SK-N-SH treated with all-trans-retinoic acid at 6 μM for 48 hours (cell line): ENCODE measurements around the gene NSUN2.
"Not testable (repeated sequence)": the region's sequence is repeated elsewhere in the genome, so short reads cannot be mapped to it uniquely, and the experiment has no call there.

Experiments
- ATAC-seq: fragments of 200-7000 bp; cut with Tn5 transposase; 3 replicates; pipeline ENCODE4 v1.9.1; 2020; ENCODE audit warnings: mild to moderate bottlenecking, moderate library complexity
- ARNTL ChIP-seq: fragments of 450-650 bp; formaldehyde crosslinking; IDR thresholded peaks from 2 replicates; pipeline ENCODE4 v1.5.0; 2020; ENCODE audit warnings: low read depth, mild to moderate bottlenecking, moderate library complexity, borderline replicate concordance
- BACH2 ChIP-seq: fragments of 250-450 bp; sonication (Bioruptor Pico); IDR thresholded peaks from 2 replicates; pipeline ENCODE4 v1.9.0; 2021; ENCODE audit warnings: mild to moderate bottlenecking, borderline replicate concordance
- CSDC2 ChIP-seq: fragments of 250-450 bp; sonication (Bioruptor Pico); IDR thresholded peaks from 2 replicates; pipeline ENCODE4 v1.5.0; 2020; ENCODE audit warnings: mild to moderate bottlenecking, moderate library complexity
- ESRRG ChIP-seq: fragments of 250-450 bp; sonication (Bioruptor Pico); IDR thresholded peaks from 2 replicates; pipeline ENCODE4 v1.6.1; 2021; ENCODE audit warnings: mild to moderate bottlenecking
- GLIS3 ChIP-seq: fragments of 250-450 bp; sonication (Bioruptor Pico); IDR thresholded peaks from 2 replicates; pipeline ENCODE4 v1.5.0; 2020; ENCODE audit warnings: mild to moderate bottlenecking, moderate library complexity
- PPARA ChIP-seq: fragments of 250-450 bp; sonication (Bioruptor Pico); IDR thresholded peaks from 2 replicates; pipeline ENCODE4 v1.5.0; 2020; ENCODE audit warnings: mild to moderate bottlenecking, borderline replicate concordance
- RARB ChIP-seq: fragments of 250-450 bp; sonication (Bioruptor Pico); IDR thresholded peaks from 2 replicates; pipeline ENCODE4 v1.8.0; 2021; ENCODE audit warnings: mild to moderate bottlenecking, moderate library complexity
- SNAI2 ChIP-seq: fragments of 250-450 bp; sonication (Bioruptor Pico); IDR thresholded peaks from 2 replicates; pipeline ENCODE4 v1.5.0; 2020; ENCODE audit warnings: mild to moderate bottlenecking, moderate library complexity
- TCF4 ChIP-seq: fragments of 250-450 bp; sonication (Bioruptor Pico); IDR thresholded peaks from 2 replicates; pipeline ENCODE4 v1.8.0; 2021; ENCODE audit warnings: mild to moderate bottlenecking, moderate library complexity, borderline replicate concordance
- TOX ChIP-seq: fragments of 250-450 bp; sonication (Bioruptor Pico); IDR thresholded peaks from 2 replicates; pipeline ENCODE4 v1.8.0; 2021; ENCODE audit warnings: mild to moderate bottlenecking, moderate library complexity, borderline replicate concordance
- ZC3H10 ChIP-seq: fragments of 250-450 bp; sonication (Bioruptor Pico); IDR thresholded peaks from 2 replicates; pipeline ENCODE4 v1.5.1; 2021; ENCODE audit warnings: mild to moderate bottlenecking, moderate library complexity
- ZFP3 ChIP-seq: fragments of 250-450 bp; sonication (Bioruptor Pico); IDR thresholded peaks from 2 replicates; pipeline ENCODE4 v1.5.0; 2020; ENCODE audit warnings: mild to moderate bottlenecking, moderate library complexity
- ZFP30 ChIP-seq: fragments of 450-650 bp; formaldehyde crosslinking; IDR thresholded peaks from 2 replicates; pipeline ENCODE4 v1.5.0; 2022; ENCODE audit warnings: mild to moderate bottlenecking, moderate library complexity
- ZNF565 ChIP-seq: fragments of 450-650 bp; formaldehyde crosslinking; conservative IDR thresholded peaks from 2 replicates; pipeline ENCODE4 v1.5.0; 2020; ENCODE audit warnings: low read depth, mild to moderate bottlenecking, moderate library complexity
- ZNF70 ChIP-seq: fragments of 450-650 bp; formaldehyde crosslinking; IDR thresholded peaks from 2 replicates; pipeline ENCODE4 v1.5.0; 2020; ENCODE audit warnings: mild to moderate bottlenecking, moderate library complexity
- ZNF8 ChIP-seq: fragments of 450-650 bp; formaldehyde crosslinking; IDR thresholded peaks from 2 replicates; pipeline ENCODE4 v1.5.0; 2020; ENCODE audit warnings: mild to moderate bottlenecking, moderate library complexity
- TF ChIP-seq, protein P1 (sequence below): fragments of 250-450 bp; sonication (Bioruptor Pico); IDR thresholded peaks from 2 replicates; pipeline ENCODE4 v1.8.0; 2020; ENCODE audit warnings: mild to moderate bottlenecking, moderate library complexity, borderline replicate concordance
- TF ChIP-seq, protein P2 (sequence below): fragments of 250-450 bp; sonication (Bioruptor Pico); IDR thresholded peaks from 2 replicates; pipeline ENCODE4 v1.5.1; 2021; ENCODE audit warnings: mild to moderate bottlenecking, moderate library complexity
- TF ChIP-seq, protein P3 (sequence below): fragments of 250-450 bp; sonication (Bioruptor Pico); IDR thresholded peaks from 2 replicates; pipeline ENCODE4 v1.5.0; 2020; ENCODE audit warnings: mild to moderate bottlenecking, moderate library complexity
- TF ChIP-seq, protein P4 (sequence below): fragments of 250-450 bp; sonication (Bioruptor Pico); IDR thresholded peaks from 2 replicates; pipeline ENCODE4 v1.5.1; 2020; ENCODE audit warnings: low read depth, mild to moderate bottlenecking, moderate library complexity

The NSUN2 gene

DNA sequence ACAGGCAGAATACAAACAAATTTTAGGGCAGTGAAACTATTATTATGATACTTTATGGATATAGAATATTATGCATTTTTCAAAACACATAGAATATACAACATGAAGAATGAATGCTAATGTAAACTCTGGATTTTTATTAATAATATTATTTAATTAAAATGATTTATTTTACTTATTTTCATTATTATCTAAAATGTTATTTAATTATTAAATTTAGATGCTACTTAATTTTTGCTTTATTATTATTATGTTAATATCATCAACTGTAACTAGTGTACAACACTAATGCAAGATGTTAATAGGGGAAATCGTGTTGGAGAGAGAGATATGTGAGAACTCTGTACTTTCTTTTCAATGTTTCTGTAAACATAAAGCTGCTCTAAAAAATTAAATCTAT is 41.1 kb upstream of the NSUN2 start:
- TF ChIP-seq, protein P1, sequence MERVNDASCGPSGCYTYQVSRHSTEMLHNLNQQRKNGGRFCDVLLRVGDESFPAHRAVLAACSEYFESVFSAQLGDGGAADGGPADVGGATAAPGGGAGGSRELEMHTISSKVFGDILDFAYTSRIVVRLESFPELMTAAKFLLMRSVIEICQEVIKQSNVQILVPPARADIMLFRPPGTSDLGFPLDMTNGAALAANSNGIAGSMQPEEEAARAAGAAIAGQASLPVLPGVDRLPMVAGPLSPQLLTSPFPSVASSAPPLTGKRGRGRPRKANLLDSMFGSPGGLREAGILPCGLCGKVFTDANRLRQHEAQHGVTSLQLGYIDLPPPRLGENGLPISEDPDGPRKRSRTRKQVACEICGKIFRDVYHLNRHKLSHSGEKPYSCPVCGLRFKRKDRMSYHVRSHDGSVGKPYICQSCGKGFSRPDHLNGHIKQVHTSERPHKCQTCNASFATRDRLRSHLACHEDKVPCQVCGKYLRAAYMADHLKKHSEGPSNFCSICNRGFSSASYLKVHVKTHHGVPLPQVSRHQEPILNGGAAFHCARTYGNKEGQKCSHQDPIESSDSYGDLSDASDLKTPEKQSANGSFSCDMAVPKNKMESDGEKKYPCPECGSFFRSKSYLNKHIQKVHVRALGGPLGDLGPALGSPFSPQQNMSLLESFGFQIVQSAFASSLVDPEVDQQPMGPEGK (CRISPR knock-in tag) = no peak
- no peak for TF ChIP-seq SNAI2
- TF ChIP-seq ZC3H10 = no peak
- TF ChIP-seq, protein P2, sequence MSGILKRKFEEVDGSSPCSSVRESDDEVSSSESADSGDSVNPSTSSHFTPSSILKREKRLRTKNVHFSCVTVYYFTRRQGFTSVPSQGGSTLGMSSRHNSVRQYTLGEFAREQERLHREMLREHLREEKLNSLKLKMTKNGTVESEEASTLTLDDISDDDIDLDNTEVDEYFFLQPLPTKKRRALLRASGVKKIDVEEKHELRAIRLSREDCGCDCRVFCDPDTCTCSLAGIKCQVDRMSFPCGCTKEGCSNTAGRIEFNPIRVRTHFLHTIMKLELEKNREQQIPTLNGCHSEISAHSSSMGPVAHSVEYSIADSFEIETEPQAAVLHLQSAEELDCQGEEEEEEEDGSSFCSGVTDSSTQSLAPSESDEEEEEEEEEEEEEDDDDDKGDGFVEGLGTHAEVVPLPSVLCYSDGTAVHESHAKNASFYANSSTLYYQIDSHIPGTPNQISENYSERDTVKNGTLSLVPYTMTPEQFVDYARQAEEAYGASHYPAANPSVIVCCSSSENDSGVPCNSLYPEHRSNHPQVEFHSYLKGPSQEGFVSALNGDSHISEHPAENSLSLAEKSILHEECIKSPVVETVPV (CRISPR knock-in tag) = no peak
- no peak for TF ChIP-seq ZFP30
- no peak for TF ChIP-seq ZNF70 (CRISPR knock-in tag)
- no peak for TF ChIP-seq ESRRG (CRISPR knock-in tag)
- TF ChIP-seq ARNTL (CRISPR knock-in tag) = no peak
- TF ChIP-seq BACH2 (CRISPR knock-in tag) = no peak
- TF ChIP-seq ZFP3 (CRISPR knock-in tag) = no peak
- no peak for TF ChIP-seq GLIS3
- TF ChIP-seq RARB (CRISPR knock-in tag) = no peak
- TF ChIP-seq, protein P3, sequence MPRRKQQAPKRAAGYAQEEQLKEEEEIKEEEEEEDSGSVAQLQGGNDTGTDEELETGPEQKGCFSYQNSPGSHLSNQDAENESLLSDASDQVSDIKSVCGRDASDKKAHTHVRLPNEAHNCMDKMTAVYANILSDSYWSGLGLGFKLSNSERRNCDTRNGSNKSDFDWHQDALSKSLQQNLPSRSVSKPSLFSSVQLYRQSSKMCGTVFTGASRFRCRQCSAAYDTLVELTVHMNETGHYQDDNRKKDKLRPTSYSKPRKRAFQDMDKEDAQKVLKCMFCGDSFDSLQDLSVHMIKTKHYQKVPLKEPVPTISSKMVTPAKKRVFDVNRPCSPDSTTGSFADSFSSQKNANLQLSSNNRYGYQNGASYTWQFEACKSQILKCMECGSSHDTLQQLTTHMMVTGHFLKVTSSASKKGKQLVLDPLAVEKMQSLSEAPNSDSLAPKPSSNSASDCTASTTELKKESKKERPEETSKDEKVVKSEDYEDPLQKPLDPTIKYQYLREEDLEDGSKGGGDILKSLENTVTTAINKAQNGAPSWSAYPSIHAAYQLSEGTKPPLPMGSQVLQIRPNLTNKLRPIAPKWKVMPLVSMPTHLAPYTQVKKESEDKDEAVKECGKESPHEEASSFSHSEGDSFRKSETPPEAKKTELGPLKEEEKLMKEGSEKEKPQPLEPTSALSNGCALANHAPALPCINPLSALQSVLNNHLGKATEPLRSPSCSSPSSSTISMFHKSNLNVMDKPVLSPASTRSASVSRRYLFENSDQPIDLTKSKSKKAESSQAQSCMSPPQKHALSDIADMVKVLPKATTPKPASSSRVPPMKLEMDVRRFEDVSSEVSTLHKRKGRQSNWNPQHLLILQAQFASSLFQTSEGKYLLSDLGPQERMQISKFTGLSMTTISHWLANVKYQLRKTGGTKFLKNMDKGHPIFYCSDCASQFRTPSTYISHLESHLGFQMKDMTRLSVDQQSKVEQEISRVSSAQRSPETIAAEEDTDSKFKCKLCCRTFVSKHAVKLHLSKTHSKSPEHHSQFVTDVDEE (CRISPR knock-in tag) = no peak
- TF ChIP-seq ZNF8 = no peak
- TF ChIP-seq PPARA (CRISPR knock-in tag) = no peak
- no peak for ATAC-seq

DNA sequence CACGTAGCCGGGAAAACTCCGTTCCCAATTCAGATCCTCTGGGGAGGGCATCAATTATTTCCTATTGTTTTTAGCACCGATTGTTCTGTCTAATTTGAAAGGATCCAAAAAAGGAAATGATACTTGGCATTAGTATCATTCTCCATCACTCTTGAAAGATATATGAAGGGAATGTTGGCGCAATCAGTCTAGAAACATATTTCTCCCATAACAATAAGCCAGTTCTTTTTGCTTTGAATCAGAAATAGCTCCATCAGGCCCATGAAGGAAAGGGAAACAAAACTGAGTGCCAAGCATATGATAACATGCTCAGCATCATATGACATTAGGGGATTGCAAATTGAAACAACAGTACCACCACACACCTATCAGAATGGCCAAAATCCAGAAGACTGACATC is 40.2 kb upstream of the NSUN2 start:
- no peak for ATAC-seq

DNA sequence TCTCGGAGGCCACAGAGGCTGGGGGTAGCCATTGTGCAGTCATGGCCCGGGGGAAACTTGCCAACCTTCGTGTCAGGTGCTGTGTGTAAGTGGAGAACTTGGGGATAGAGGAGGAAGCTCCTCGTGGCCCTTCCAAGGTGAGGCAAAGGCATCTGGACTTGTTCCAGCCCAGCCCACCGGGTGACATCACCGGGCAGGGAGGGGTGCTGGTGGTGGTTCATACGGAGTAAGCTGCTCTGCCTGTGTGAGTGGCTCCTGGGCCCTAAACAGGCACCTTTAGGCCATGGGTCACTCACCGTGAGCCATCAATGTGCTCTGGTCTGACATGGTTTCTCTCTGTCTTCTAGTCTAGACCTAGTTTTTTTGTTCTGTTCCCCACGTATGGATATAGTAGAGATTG is 35.9 kb upstream of the NSUN2 start:
- not testable (repeated sequence) for ATAC-seq

More for the DNA sequence above, 40.2 kb upstream of the NSUN2 start:
- no peak for TF ChIP-seq ARNTL (CRISPR knock-in tag)
- no peak for TF ChIP-seq SNAI2
- TF ChIP-seq, protein P3 (CRISPR knock-in tag) = no peak
- TF ChIP-seq TCF4 (CRISPR knock-in tag) = no peak

DNA sequence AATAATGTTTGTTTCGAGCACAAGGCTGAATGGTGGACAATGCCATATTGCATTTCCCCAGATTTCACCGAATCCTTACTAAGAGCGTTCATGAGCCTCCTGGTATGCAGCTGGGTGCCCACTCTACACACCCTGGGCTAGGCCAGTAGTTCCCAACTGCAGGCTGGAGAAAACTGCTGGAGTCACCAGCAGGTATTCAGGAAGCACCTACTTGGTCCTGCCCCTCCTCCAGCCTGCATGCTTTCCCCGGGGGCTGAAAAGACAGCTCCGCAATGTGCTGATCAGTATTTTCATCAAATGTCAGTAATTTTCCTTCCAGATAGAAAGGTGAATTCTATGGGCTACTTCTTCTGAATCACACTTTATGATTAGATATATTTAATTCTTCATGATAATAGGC is 34.8 kb upstream of the NSUN2 start:
- TF ChIP-seq PPARA (CRISPR knock-in tag) = no peak
- no peak for TF ChIP-seq ZNF8
- no peak for TF ChIP-seq ZNF565
- no peak for TF ChIP-seq GLIS3
- TF ChIP-seq, protein P3 (CRISPR knock-in tag) = no peak
- TF ChIP-seq, protein P1 (CRISPR knock-in tag) = no peak
- no peak for TF ChIP-seq ZNF70 (CRISPR knock-in tag)
- TF ChIP-seq, protein P4, sequence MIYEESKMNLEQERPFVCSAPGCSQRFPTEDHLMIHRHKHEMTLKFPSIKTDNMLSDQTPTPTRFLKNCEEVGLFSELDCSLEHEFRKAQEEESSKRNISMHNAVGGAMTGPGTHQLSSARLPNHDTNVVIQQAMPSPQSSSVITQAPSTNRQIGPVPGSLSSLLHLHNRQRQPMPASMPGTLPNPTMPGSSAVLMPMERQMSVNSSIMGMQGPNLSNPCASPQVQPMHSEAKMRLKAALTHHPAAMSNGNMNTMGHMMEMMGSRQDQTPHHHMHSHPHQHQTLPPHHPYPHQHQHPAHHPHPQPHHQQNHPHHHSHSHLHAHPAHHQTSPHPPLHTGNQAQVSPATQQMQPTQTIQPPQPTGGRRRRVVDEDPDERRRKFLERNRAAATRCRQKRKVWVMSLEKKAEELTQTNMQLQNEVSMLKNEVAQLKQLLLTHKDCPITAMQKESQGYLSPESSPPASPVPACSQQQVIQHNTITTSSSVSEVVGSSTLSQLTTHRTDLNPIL (CRISPR knock-in tag) = no peak
- no peak for TF ChIP-seq BACH2 (CRISPR knock-in tag)
- no peak for TF ChIP-seq TOX (CRISPR knock-in tag)
- no peak for TF ChIP-seq TCF4 (CRISPR knock-in tag)
- TF ChIP-seq CSDC2 (CRISPR knock-in tag) = no peak
- ATAC-seq = no peak
